Lower lobe of right lung (tissue), 2 donors: ENCODE data around the gene MRPS2. TPM values are rescaled to one million over a fixed set of nuclear protein-coding genes. Genes with fewer than 3 reads are reported as not detected.
A peak's percentile ranks its signal among the peaks of the same experiment; 100 is the strongest.

Source experiments
- ATAC-seq, 2 donors: fragments of 200-7000 bp; cut with Tn5 transposase; one replicate each; pipeline ENCODE4 v1.9.1; 2020 to 2022; ENCODE audit warnings: mild to moderate bottlenecking in 2 of 2, moderate library complexity in 2 of 2
- DNase-seq: peaks from one replicate; pipeline ENCODE4 v3.0.0-alpha.2; 2020
- H3K27ac ChIP-seq: fragments of 200-600 bp; one replicate; pipeline ENCODE4 v1.8.0; 2022
- H3K27me3 ChIP-seq: fragments of 200-600 bp; one replicate; pipeline ENCODE4 v1.8.0; 2022; ENCODE audit warnings: low read depth
- H3K36me3 ChIP-seq: fragments of 200-600 bp; one replicate; pipeline ENCODE4 v1.8.0; 2022; ENCODE audit warnings: mild to moderate bottlenecking
- H3K4me1 ChIP-seq: fragments of 200-600 bp; one replicate; pipeline ENCODE4 v1.8.0; 2022
- H3K4me3 ChIP-seq: fragments of 200-600 bp; one replicate; pipeline ENCODE4 v1.8.0; 2022; ENCODE audit warnings: mild to moderate bottlenecking
- H3K9me3 ChIP-seq: fragments of 200-600 bp; one replicate; pipeline ENCODE4 v1.8.0; 2022
- CTCF ChIP-seq: fragments of 200-600 bp; IDR thresholded peaks from one replicate; pipeline ENCODE4 v1.8.0; 2022; ENCODE audit warnings: antibody characterized with exemption, mild to moderate bottlenecking
- intact Hi-C: fragments of 100-400 bp; cut with DNase I; formaldehyde crosslinking; loops from one replicate; pipeline ENCODE4 v1.11.0; 2022
- total RNA-seq: library from RNA; stranded (reverse); fragmentation: NEBNext Ultra II Directional; extraction: Animal tissue kit (Norgen Biotek cat#: 25700); gene quantifications from one replicate; pipeline ENCODE4 v1.2.1, GENCODE V29; 2021
- donor health status: DM: no; HTN: yes; CAD: no; lungs with severe emphysema.

The MRPS2 gene
- total RNA-seq, 1 donor from 2014 or later, result 21.9 TPM

- Histone ChIP-seq H3K27ac (no peak overlapping the region), H3K27me3 (no peaks in the 10 kb centered on the region), H3K4me1 (peaks cover 21% of the 10 kb centered on the region), H3K4me3 (no peak overlapping the region), H3K9me3 (no peaks in the 10 kb centered on the region), H3K36me3 (peaks cover 59% of the 10 kb centered on the region)
- no peak for DNase-seq
- intact Hi-C loops, result no loop called here
- ATAC-seq, result no peak
- TF ChIP-seq CTCF, result no peak
Observed at GRCh38 chr9:135484460-135485277, 15.8 kb upstream of the MRPS2 start.

GRCh38 chr9:135485385-135485784 is 15.1 kb upstream of the MRPS2 start:
- Histone ChIP-seq H3K4me1 (peaks cover 21% of the 10 kb centered on the region), H3K27ac (no peak overlapping the region), H3K27me3 (no peaks in the 10 kb centered on the region), H3K9me3 (no peaks in the 10 kb centered on the region), H3K4me3 (no peak overlapping the region), H3K36me3 (peaks cover 59% of the 10 kb centered on the region)
- TF ChIP-seq CTCF, result no peak
- DNase-seq, result no peak
- no peak for ATAC-seq
- intact Hi-C loops, result no loop called here

GRCh38 chr9:135485832-135486231 is 14.7 kb upstream of the MRPS2 start:
- Histone ChIP-seq H3K9me3 (no peaks in the 10 kb centered on the region), H3K4me1 (peaks cover 18% of the 10 kb centered on the region), H3K27ac (no peak overlapping the region), H3K4me3 (no peak overlapping the region), H3K36me3 (peaks cover 59% of the 10 kb centered on the region), H3K27me3 (no peaks in the 10 kb centered on the region)
- DNase-seq (no peak), ATAC-seq (no peak)
- no peak for TF ChIP-seq CTCF
- intact Hi-C loops, result no loop called here

GRCh38 chr9:135486267-135487065 is 14.0 kb upstream of the MRPS2 start:
- intact Hi-C loops, result no loop called here
- ATAC-seq, result no peak
- no peaks in the 10 kb centered on the region for H3K27me3 ChIP-seq
- H3K4me1 ChIP-seq, result peaks cover 12% of the 10 kb centered on the region
- DNase-seq, result no peak
- no peak overlapping the region for H3K4me3 ChIP-seq
- peaks cover 59% of the 10 kb centered on the region for H3K36me3 ChIP-seq
- no peak for TF ChIP-seq CTCF
- no peaks in the 10 kb centered on the region for H3K9me3 ChIP-seq
- H3K27ac ChIP-seq, result no peak overlapping the region

GRCh38 chr9:135487281-135488012 is 13.0 kb upstream of the MRPS2 start:
- DNase-seq, result peak; percentile 41
- H3K27ac ChIP-seq, result no peak overlapping the region
- no peak for ATAC-seq
- no peak overlapping the region for H3K4me3 ChIP-seq
- peaks cover 2% of the 10 kb centered on the region for H3K4me1 ChIP-seq
- H3K36me3 ChIP-seq, result peaks cover 59% of the 10 kb centered on the region
- no peaks in the 10 kb centered on the region for H3K27me3 ChIP-seq
- H3K9me3 ChIP-seq, result no peaks in the 10 kb centered on the region
- TF ChIP-seq CTCF, result no peak
- intact Hi-C loops, result no loop called here
